Peyer's patch (tissue), 4 donors: ENCODE measurements around the gene STIMATE. TPM values are rescaled to one million over a fixed set of nuclear protein-coding genes. Genes with fewer than 3 reads are reported as not detected.

Source experiments
- DNase-seq, 3 donors: peaks; one replicate each; pipeline ENCODE4 v3.0.0-alpha.2; 2017 to 2019
- H3K27ac ChIP-seq, 4 donors: fragments of 200-600 bp; sonication (generic); one replicate each; pipeline ENCODE4 v1.5.1; 2016 to 2019
- H3K27me3 ChIP-seq, 2 donors: fragments of 200-600 bp; sonication (generic); one replicate each; pipeline ENCODE4 v1.5.1; 2019
- H3K36me3 ChIP-seq, 3 donors: fragments of 200-600 bp; sonication (generic); one replicate each; pipeline ENCODE4 v1.5.1; 2016 to 2019
- H3K4me1 ChIP-seq, 4 donors: fragments of 200-600 bp; sonication (generic); one replicate each; pipeline ENCODE4 v1.5.1; 2016 to 2019
- H3K4me3 ChIP-seq, 4 donors: fragments of 200-600 bp; sonication (generic); 1 replicate in 3 of 4; 2 replicates in 1 of 4; pipeline ENCODE4 v1.5.1; 2016 to 2019; ENCODE audit warnings: mild to moderate bottlenecking in 1 of 4
- H3K9me3 ChIP-seq, 4 donors: fragments of 200-600 bp; sonication (generic); one replicate each; pipeline ENCODE4 v1.5.1; 2016 to 2019; ENCODE audit warnings: mild to moderate bottlenecking in 1 of 4
- CTCF ChIP-seq, 6 experiments: fragments of 450-650 bp in 4 of 6; fragments of 200-600 bp in 2 of 6; sonication (generic) in 1 of 6; IDR thresholded peaks; one replicate each; pipeline ENCODE4 v1.5.1; 2017 to 2019; ENCODE audit warnings: antibody characterized with exemption in 6 of 6, mild to moderate bottlenecking in 3 of 6, moderate library complexity in 1 of 6
- POLR2A ChIP-seq, 2 donors: fragments of 450-650 bp; IDR thresholded peaks; one replicate each; pipeline ENCODE4 v1.5.1; 2017; ENCODE audit warnings: antibody characterized with exemption in 2 of 2, mild to moderate bottlenecking in 2 of 2, moderate library complexity in 2 of 2
- total RNA-seq, 4 donors: library from RNA; depleted of rRNA; stranded (reverse); fragments of >200 nt; gene quantifications; one replicate each; pipeline ENCODE4 v1.1.0, GENCODE V29; 2016

Gene STIMATE
- total RNA-seq, 4 donors from 2014 or later, result 16.1 to 91.6 (median 17.0) TPM

- Histone ChIP-seq H3K27me3 (no peaks in the 10 kb centered on the region), H3K36me3 (no peaks in the 10 kb centered on the region), H3K4me1 (no peaks in the 10 kb centered on the region), H3K9me3 (no peaks in the 10 kb centered on the region), H3K27ac (no peak overlapping the region), H3K4me3 (no peak overlapping the region)
- TF ChIP-seq POLR2A (IDR thresholded peaks at IDR 0.05) (no peak), CTCF (IDR thresholded peaks at IDR 0.05) (no peak)
- DNase-seq, result no peak
These were observed 39.5 kb downstream of the STIMATE start for GRCh38 chr3:52857864-52858263.

GRCh38 chr3:52857133-52857532, 40.2 kb downstream of the STIMATE start:
- DNase-seq, result no peak
- no peak overlapping the region for H3K4me3 ChIP-seq
- H3K9me3 ChIP-seq, result no peaks in the 10 kb centered on the region
- H3K27me3 ChIP-seq, result no peaks in the 10 kb centered on the region
- H3K36me3 ChIP-seq, result peaks cover 0 to 2% (median 0%) of the 10 kb centered on the region in 3 donors
- TF ChIP-seq CTCF (IDR thresholded peaks at IDR 0.05) (no peak), POLR2A (IDR thresholded peaks at IDR 0.05) (no peak)
- no peaks in the 10 kb centered on the region for H3K4me1 ChIP-seq
- H3K27ac ChIP-seq, result no peak overlapping the region

GRCh38 chr3:52856666-52857065, 40.7 kb downstream of the STIMATE start:
- H3K9me3 ChIP-seq, result no peaks in the 10 kb centered on the region
- no peaks in the 10 kb centered on the region for H3K4me1 ChIP-seq
- H3K4me3 ChIP-seq, result no peak overlapping the region
- DNase-seq, result no peak
- H3K36me3 ChIP-seq, result peaks cover 0 to 7% (median 0%) of the 10 kb centered on the region in 3 donors
- no peak overlapping the region for H3K27ac ChIP-seq
- H3K27me3 ChIP-seq, result no peaks in the 10 kb centered on the region
- TF ChIP-seq CTCF (IDR thresholded peaks at IDR 0.05), result no peak
- no peak for TF ChIP-seq POLR2A (IDR thresholded peaks at IDR 0.05)

GRCh38 chr3:52854013-52854412, 43.3 kb downstream of the STIMATE start:
- H3K27ac ChIP-seq, result no peak overlapping the region
- no peaks in the 10 kb centered on the region for H3K4me1 ChIP-seq
- H3K27me3 ChIP-seq, result no peaks in the 10 kb centered on the region
- no peak for DNase-seq
- H3K36me3 ChIP-seq, result peaks cover 0 to 16% (median 0%) of the 10 kb centered on the region in 3 donors
- H3K9me3 ChIP-seq, result no peaks in the 10 kb centered on the region
- no peak overlapping the region for H3K4me3 ChIP-seq
- TF ChIP-seq POLR2A (IDR thresholded peaks at IDR 0.05) (no peak), CTCF (IDR thresholded peaks at IDR 0.05) (no peak)

GRCh38 chr3:52852419-52852818, 44.9 kb downstream of the STIMATE start:
- Histone ChIP-seq H3K27me3 (no peaks in the 10 kb centered on the region), H3K9me3 (no peaks in the 10 kb centered on the region), H3K27ac (no peak overlapping the region), H3K36me3 (peaks cover 0 to 16% (median 0%) of the 10 kb centered on the region in 3 donors), H3K4me3 (no peak overlapping the region), H3K4me1 (no peaks in the 10 kb centered on the region)
- TF ChIP-seq CTCF (IDR thresholded peaks at IDR 0.05), result no peak
- TF ChIP-seq POLR2A (IDR thresholded peaks at IDR 0.05), result no peak
- DNase-seq, result no peak

GRCh38 chr3:52851348-52851747, 46.0 kb downstream of the STIMATE start:
- H3K27me3 ChIP-seq, result no peaks in the 10 kb centered on the region
- H3K4me1 ChIP-seq, result peaks cover 0 to 4% (median 0%) of the 10 kb centered on the region in 4 donors
- no peak overlapping the region for H3K4me3 ChIP-seq
- peaks cover 0 to 21% (median 0%) of the 10 kb centered on the region in 3 donors for H3K36me3 ChIP-seq
- peak in 4 of 6 experiments; percentile 22 to 70 (median 67) for TF ChIP-seq CTCF (IDR thresholded peaks at IDR 0.05)
- no peak for TF ChIP-seq POLR2A (IDR thresholded peaks at IDR 0.05)
- H3K9me3 ChIP-seq, result no peaks in the 10 kb centered on the region
- DNase-seq, result no peak
- no peak overlapping the region for H3K27ac ChIP-seq
